A549 (cell line): Measurements from ENCODE around the gene CXCL1. TPM values are rescaled to one million over a fixed set of nuclear protein-coding genes. Genes with fewer than 3 reads are reported as not detected.

ENCODE experiments used
- ATAC-seq, 2 experiments: fragments of 200-7000 bp in 1 of 2; fragments of >200 bp in 1 of 2; cut with Nextera tagmentation in 1 of 2; cut with Tn5 transposase in 1 of 2; 3 replicates each; pipeline versions ENCODE4 v1.8.0 to v1.9.1; 2018 to 2020; ENCODE audit warnings: mild to moderate bottlenecking in 1 of 2, moderate library complexity in 1 of 2
- CTCF ChIA-PET: fragments of 300-600 bp; sonication (Branson Sonifier 250); formaldehyde crosslinking; extraction: SDS; loops from one replicate; lab custom pipeline; 2021; ENCODE audit warnings: antibody characterized with exemption, inconsistent platforms; lab: Yijun Ruan, JAX
- POLR2A ChIA-PET: fragments of 350-600 bp; formaldehyde crosslinking; extraction: SDS; loops from one replicate; lab custom pipeline; 2021; ENCODE audit warnings: antibody characterized with exemption, inconsistent platforms; lab: Yijun Ruan, JAX
- DNase-seq, 2 experiments: peaks; one replicate each; pipeline versions ENCODE4 v3.0.0 to v3.0.0-alpha.2; 2011 to 2016; ENCODE audit warnings: low read depth in 1 of 2, low spot score in 1 of 2
- FAIRE-seq: peaks from 2 replicates; lab custom pipeline; 2011; peaks lifted over from hg19 to GRCh38; lab: Jason Lieb, UNC
- H3K27ac ChIP-seq, 2 experiments: fragments of >200 bp; sonication (Bioruptor Twin); formaldehyde crosslinking; 3 replicates each; pipeline ENCODE4 v1.5.1; 2016 to 2017
- H3K4me1 ChIP-seq: fragments of >200 bp; sonication (Bioruptor Twin); formaldehyde crosslinking; 3 replicates; pipeline ENCODE4 v1.6.1; 2016
- H3K4me2 ChIP-seq: fragments of >200 bp; sonication (Bioruptor Twin); formaldehyde crosslinking; 3 replicates; pipeline ENCODE4 v1.6.1; 2016
- H3K4me3 ChIP-seq: fragments of >200 bp; sonication (Bioruptor Twin); formaldehyde crosslinking; 3 replicates; pipeline ENCODE4 v1.5.1; 2016
- H3K9me3 ChIP-seq: fragments of >200 bp; sonication (Bioruptor Twin); formaldehyde crosslinking; 3 replicates; pipeline ENCODE4 v1.6.1; 2016
- CBX2 ChIP-seq: fragments of 200-600 bp; sonication (generic); IDR thresholded peaks from 2 replicates; pipeline ENCODE4 v1.6.1; 2016; ENCODE audit warnings: low read depth, mild to moderate bottlenecking, borderline replicate concordance
- CEBPB ChIP-seq, 2 experiments: fragments of >200 bp in 1 of 2; sonication (Bioruptor Twin) in 1 of 2; formaldehyde crosslinking in 1 of 2; IDR thresholded peaks; 2 replicates each; pipeline ENCODE4 v1.6.1; 2012 to 2016
- EP300 ChIP-seq, 2 experiments: fragments of >200 bp; sonication (Bioruptor Twin); formaldehyde crosslinking; IDR thresholded peaks; 2 replicates in 1 of 2; 3 replicates in 1 of 2; pipeline ENCODE4 v1.6.1; 2016 to 2017
- FOXS1 ChIP-seq: fragments of 250-450 bp; sonication (Bioruptor Pico); IDR thresholded peaks from 2 replicates; pipeline ENCODE4 v1.5.0; 2020; ENCODE audit warnings: mild to moderate bottlenecking, moderate library complexity
- GATA3 ChIP-seq: IDR thresholded peaks from 2 replicates; pipeline ENCODE4 v1.6.1; 2012; ENCODE audit warnings: borderline replicate concordance
- HEYL ChIP-seq: fragments of 250-450 bp; sonication (Bioruptor Pico); IDR thresholded peaks from 2 replicates; pipeline ENCODE4 v1.8.0; 2021; ENCODE audit warnings: mild to moderate bottlenecking, moderate library complexity
- HOXA7 ChIP-seq: fragments of 250-450 bp; sonication (Bioruptor Pico); IDR thresholded peaks from 2 replicates; pipeline ENCODE4 v1.5.0; 2020; ENCODE audit warnings: mild to moderate bottlenecking, moderate library complexity
- HOXB13 ChIP-seq: fragments of 250-450 bp; sonication (Bioruptor Pico); IDR thresholded peaks from 2 replicates; pipeline ENCODE4 v1.5.0; 2020; ENCODE audit warnings: low read depth, mild to moderate bottlenecking, moderate library complexity
- HOXB5 ChIP-seq: fragments of 250-450 bp; sonication (Bioruptor Pico); IDR thresholded peaks from 2 replicates; pipeline ENCODE4 v1.5.0; 2020; ENCODE audit warnings: mild to moderate bottlenecking, moderate library complexity
- JUN ChIP-seq, 2 experiments: fragments of >200 bp; sonication (Bioruptor Twin); formaldehyde crosslinking; IDR thresholded peaks; 2 replicates in 1 of 2; 3 replicates in 1 of 2; pipeline ENCODE4 v1.6.1; 2016 to 2017
- KDM1A ChIP-seq: fragments of 200-600 bp; sonication (generic); IDR thresholded peaks from 2 replicates; pipeline ENCODE4 v1.6.1; 2016; ENCODE audit warnings: low read depth, mild to moderate bottlenecking
- KDM5A ChIP-seq: fragments of 200-600 bp; sonication (generic); IDR thresholded peaks from 2 replicates; pipeline ENCODE4 v1.6.1; 2016; ENCODE audit warnings: antibody characterized with exemption, mild to moderate bottlenecking
- MAFK ChIP-seq: fragments of 450-650 bp; IDR thresholded peaks from 2 replicates; pipeline ENCODE4 v1.6.1; 2014; ENCODE audit not compliant: partially characterized antibody
- MYC ChIP-seq: IDR thresholded peaks from 2 replicates; pipeline ENCODE4 v1.6.1; 2012; ENCODE audit warnings: mild to moderate bottlenecking, inconsistent platforms, low read length, improper control_type of control experiment, borderline replicate concordance
- NR3C1 ChIP-seq: fragments of >200 bp; sonication (Bioruptor Twin); formaldehyde crosslinking; IDR thresholded peaks from 3 replicates; pipeline ENCODE4 v1.6.1; 2017
- POLR2AphosphoS2 ChIP-seq: conservative IDR thresholded peaks from 2 replicates; pipeline ENCODE4 v1.6.1; 2012; ENCODE audit warnings: low read length, improper control_type of control experiment, inconsistent platforms
- RAD21 ChIP-seq, 2 experiments: fragments of >200 bp in 1 of 2; sonication (Bioruptor Twin) in 1 of 2; formaldehyde crosslinking in 1 of 2; IDR thresholded peaks in 1 of 2; conservative IDR thresholded peaks in 1 of 2; 2 replicates in 1 of 2; 3 replicates in 1 of 2; pipeline ENCODE4 v1.6.1; 2012 to 2018; ENCODE audit warnings: inconsistent platforms in 1 of 2
- RCOR1 ChIP-seq: fragments of 150-350 bp; IDR thresholded peaks from 2 replicates; pipeline ENCODE4 v1.6.1; 2014; ENCODE audit warnings: antibody characterized with exemption, low read length, low read depth
- RNF2 ChIP-seq: fragments of 200-600 bp; sonication (generic); IDR thresholded peaks from 2 replicates; pipeline ENCODE4 v1.6.1; 2016; ENCODE audit warnings: low read depth, mild to moderate bottlenecking, antibody characterized with exemption, moderate library complexity, borderline replicate concordance
- SMC3 ChIP-seq: fragments of >200 bp; sonication (Bioruptor Twin); formaldehyde crosslinking; IDR thresholded peaks from 3 replicates; pipeline ENCODE4 v1.6.1; 2018; ENCODE audit warnings: inconsistent platforms
- TP53 ChIP-seq: fragments of 250-450 bp; sonication (Bioruptor Pico); IDR thresholded peaks from 2 replicates; pipeline ENCODE4 v1.5.0; 2021; ENCODE audit warnings: mild to moderate bottlenecking, moderate library complexity
- ZC3H11A ChIP-seq: fragments of 450-650 bp; IDR thresholded peaks from 2 replicates; pipeline ENCODE4 v1.6.1; 2014; ENCODE audit warnings: antibody characterized with exemption, mild to moderate bottlenecking
- WGBS: methylation state at CpG from one replicate; pipeline ENCODE4 v1.1.6; 2017; ENCODE audit errors: missing lambda C conversion rate; 5-methylcytosine and 5-hydroxymethylcytosine counted together
- polyA plus RNA-seq, 4 experiments: library from polyadenylated mRNA; depleted of rRNA in 3 of 4; stranded (reverse); fragments of >200 nt; fragmentation: RNase III in 1 of 4; extraction: RNeasy Plus Mini Kit Qiagen cat#74134 plus additional on column Dnase treatment in 1 of 4; gene quantifications; 2 replicates in 3 of 4; 3 replicates in 1 of 4; pipeline ENCODE4 v1.2.3, GENCODE V29; 2011 to 2017
- TF ChIP-seq, protein P1 (sequence below): fragments of 250-450 bp; sonication (Bioruptor Pico); IDR thresholded peaks from 2 replicates; pipeline ENCODE4 v1.5.0; 2020; ENCODE audit warnings: low read depth, mild to moderate bottlenecking, moderate library complexity
- TF ChIP-seq, protein P2 (sequence below): IDR thresholded peaks from 2 replicates; pipeline ENCODE4 v1.6.1; 2012
- TF ChIP-seq, protein P3 (sequence below): fragments of 450-650 bp; IDR thresholded peaks from 2 replicates; pipeline ENCODE4 v1.6.1; 2014; ENCODE audit warnings: antibody characterized with exemption
- TF ChIP-seq, protein P4 (sequence below): IDR thresholded peaks from 2 replicates; pipeline ENCODE4 v1.6.1; 2012

CXCL1 gene
- polyA plus RNA-seq, 2 of the 4 experiments (the other 2 are of a cell fraction), result 14.9 to 20.0 TPM

DNA sequence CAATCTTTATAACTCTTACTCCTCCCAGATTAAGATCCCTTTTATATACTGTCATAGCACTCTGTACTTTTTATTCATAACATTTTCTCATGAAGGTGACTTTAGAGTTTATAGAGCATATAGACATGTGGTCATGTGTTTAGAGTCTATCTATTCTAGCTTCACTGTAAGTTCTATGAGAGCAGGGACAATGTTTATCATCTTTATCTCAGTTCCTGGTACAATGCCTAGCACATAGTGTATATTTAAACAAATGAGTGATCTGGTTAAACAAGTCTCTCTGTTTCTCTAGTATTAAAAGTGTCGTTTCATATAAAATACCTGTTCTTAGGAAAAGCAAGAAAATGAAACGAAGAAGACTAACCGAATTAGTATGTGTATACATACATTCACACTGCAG lies 29.5 kb upstream of the CXCL1 start:
- Histone ChIP-seq H3K4me1 (peaks cover 12% of the 10 kb centered on the region; the same call in 2 of the 3 replicates), H3K4me2 (no peak overlapping the region), H3K9me3 (no peaks in the 10 kb centered on the region), H3K4me3 (no peak overlapping the region), H3K27ac (no peak overlapping the region)
- CTCF ChIA-PET, result interaction anchor here (1.0 to 1.6 kb wide), 2 partner anchors 9 to 29 kb away, joined by 3 to 4 read pairs; partner anchors contain the start of gene CXCL1
- DNase-seq (no peak), FAIRE-seq (no peak), ATAC-seq (no peak)
- TF ChIP-seq RCOR1 (no peak), HEYL (CRISPR knock-in tag) (no peak), MAFK (no peak), SMC3 (no peak), TP53 (CRISPR knock-in tag) (no peak), CEBPB (IDR thresholded peaks at IDR 0.05) (no peak)
- TF ChIP-seq, protein P1, sequence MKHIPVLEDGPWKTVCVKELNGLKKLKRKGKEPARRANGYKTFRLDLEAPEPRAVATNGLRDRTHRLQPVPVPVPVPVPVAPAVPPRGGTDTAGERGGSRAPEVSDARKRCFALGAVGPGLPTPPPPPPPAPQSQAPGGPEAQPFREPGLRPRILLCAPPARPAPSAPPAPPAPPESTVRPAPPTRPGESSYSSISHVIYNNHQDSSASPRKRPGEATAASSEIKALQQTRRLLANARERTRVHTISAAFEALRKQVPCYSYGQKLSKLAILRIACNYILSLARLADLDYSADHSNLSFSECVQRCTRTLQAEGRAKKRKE (CRISPR knock-in tag), result no peak
- TF ChIP-seq, protein P2, sequence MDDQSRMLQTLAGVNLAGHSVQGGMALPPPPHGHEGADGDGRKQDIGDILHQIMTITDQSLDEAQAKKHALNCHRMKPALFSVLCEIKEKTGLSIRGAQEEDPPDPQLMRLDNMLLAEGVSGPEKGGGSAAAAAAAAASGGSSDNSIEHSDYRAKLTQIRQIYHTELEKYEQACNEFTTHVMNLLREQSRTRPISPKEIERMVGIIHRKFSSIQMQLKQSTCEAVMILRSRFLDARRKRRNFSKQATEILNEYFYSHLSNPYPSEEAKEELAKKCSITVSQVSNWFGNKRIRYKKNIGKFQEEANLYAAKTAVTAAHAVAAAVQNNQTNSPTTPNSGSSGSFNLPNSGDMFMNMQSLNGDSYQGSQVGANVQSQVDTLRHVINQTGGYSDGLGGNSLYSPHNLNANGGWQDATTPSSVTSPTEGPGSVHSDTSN, result no peak
- POLR2A ChIA-PET, result no interaction called here
- WGBS, result 74% methylated on average over 3 of the region's 3 CpGs

DNA sequence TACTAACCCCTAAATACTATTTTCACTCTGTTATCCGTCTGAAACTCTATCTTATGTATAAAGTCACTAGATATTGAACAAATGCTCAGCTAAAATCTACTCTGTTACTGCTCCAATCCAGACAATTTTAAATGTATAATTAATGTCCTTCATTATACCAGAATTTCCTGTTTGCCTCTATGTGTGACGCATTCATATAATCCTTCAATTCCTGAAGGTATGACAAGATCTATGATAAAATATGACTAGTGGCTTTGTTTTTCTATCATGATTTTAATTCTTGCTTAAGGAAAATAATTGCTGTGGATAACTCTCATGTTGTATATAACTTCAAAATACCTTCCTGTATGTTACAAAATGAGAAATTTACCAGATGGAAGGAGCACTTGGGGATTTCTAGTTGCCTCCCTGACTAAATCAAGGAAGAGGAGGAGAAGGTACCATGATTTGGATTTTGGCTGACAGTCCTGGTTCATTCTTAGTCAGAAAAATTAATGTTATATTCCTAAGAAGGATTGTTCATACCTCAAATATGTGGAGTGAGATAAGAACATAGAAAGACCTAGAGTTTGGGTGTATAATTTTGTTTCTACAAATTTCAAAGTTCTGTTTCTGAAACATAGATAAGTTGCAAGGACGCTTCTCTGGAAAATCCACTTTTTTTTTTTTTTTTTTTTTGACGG lies 27.8 kb upstream of the CXCL1 start:
- CTCF ChIA-PET, result interaction anchor here (1.0 to 1.6 kb wide), 2 partner anchors 27 to 112 kb away, joined by 3 to 4 read pairs; partner anchors contain the start of gene CXCL1
- DNase-seq, result no peak
- no peak overlapping the region for H3K4me3 ChIP-seq
- no peak for TF ChIP-seq HOXB5
- TF ChIP-seq, protein P1 (CRISPR knock-in tag), result no peak
- TF ChIP-seq KDM1A, result no peak
- no peak for TF ChIP-seq JUN (IDR thresholded peaks at IDR 0.05)
- no peak for TF ChIP-seq FOXS1
- no peak for TF ChIP-seq KDM5A
- TF ChIP-seq ZC3H11A, result no peak
- no peak for TF ChIP-seq GATA3
- TF ChIP-seq, protein P2, result no peak
- no peak for TF ChIP-seq CBX2
- TF ChIP-seq RAD21 (conservative IDR thresholded peaks at IDR 0.05 in 1 of 2, IDR thresholded peaks at IDR 0.05 in 1 of 2), result no peak
- TF ChIP-seq MYC, result no peak
- no peak for TF ChIP-seq HOXB13
- TF ChIP-seq POLR2AphosphoS2, result no peak
- TF ChIP-seq, protein P3, sequence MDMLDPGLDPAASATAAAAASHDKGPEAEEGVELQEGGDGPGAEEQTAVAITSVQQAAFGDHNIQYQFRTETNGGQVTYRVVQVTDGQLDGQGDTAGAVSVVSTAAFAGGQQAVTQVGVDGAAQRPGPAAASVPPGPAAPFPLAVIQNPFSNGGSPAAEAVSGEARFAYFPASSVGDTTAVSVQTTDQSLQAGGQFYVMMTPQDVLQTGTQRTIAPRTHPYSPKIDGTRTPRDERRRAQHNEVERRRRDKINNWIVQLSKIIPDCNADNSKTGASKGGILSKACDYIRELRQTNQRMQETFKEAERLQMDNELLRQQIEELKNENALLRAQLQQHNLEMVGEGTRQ, result no peak
- TF ChIP-seq, protein P4, sequence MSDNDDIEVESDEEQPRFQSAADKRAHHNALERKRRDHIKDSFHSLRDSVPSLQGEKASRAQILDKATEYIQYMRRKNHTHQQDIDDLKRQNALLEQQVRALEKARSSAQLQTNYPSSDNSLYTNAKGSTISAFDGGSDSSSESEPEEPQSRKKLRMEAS, result no peak
- no peak for TF ChIP-seq EP300 (IDR thresholded peaks at IDR 0.05)
- no peak for TF ChIP-seq NR3C1
- no peak for TF ChIP-seq HOXA7 (CRISPR knock-in tag)
- TF ChIP-seq RNF2, result no peak
- peaks cover 14% of the 10 kb centered on the region; the same call in 2 of the 3 replicates for H3K4me1 ChIP-seq
- POLR2A ChIA-PET, result no interaction called here
- ATAC-seq, result no peak
- no peak overlapping the region for H3K27ac ChIP-seq
- no peak overlapping the region for H3K4me2 ChIP-seq
- 79% methylated on average over 4 of the region's 4 CpGs for WGBS
- FAIRE-seq, result no peak
- H3K9me3 ChIP-seq, result no peaks in the 10 kb centered on the region
